ENCODE results near the gene COX7A2.

COX7A2 gene

GRCh38 chr6:75278474-75279077 is 35.0 kb upstream of the COX7A2 start:
- Histone ChIP-seq H2AFZ (ENCODE audit: low read depth, low read length) (no peak overlapping the region), H3K79me2 (ENCODE audit: insufficient read depth, low read length) (peaks cover 98% of the 10 kb centered on the region), H3K27ac (ENCODE audit: low read length) (no peak overlapping the region), H3K4me3 (ENCODE audit: low read depth in 1 of 2, low read length in 2 of 2) (no peak overlapping the region), H3K4me2 (ENCODE audit: insufficient read depth, low read length) (peak overlapping the region; percentile 88; the same call in 1 of the 2 replicates), H3K9ac (ENCODE audit: low read depth, low read length) (no peak overlapping the region), H3K27me3 (ENCODE audit: insufficient read depth, low read length, poor library complexity) (no peaks in the 10 kb centered on the region), H4K20me1 (ENCODE audit: insufficient read depth, low read length) (peaks cover 21% of the 10 kb centered on the region; the same call in 1 of the 2 replicates), H3K36me3 (ENCODE audit: insufficient read depth, low read length) (peaks cover 7% of the 10 kb centered on the region; the same call in 1 of the 2 replicates), H3K9me3 (ENCODE audit: insufficient read depth, low read length, severe bottlenecking) (no peaks in the 10 kb centered on the region), H3K4me1 (ENCODE audit: insufficient read depth, low read length) (peaks cover 28% of the 10 kb centered on the region)
- TF ChIP-seq EZH2 (IDR thresholded peaks at IDR 0.05; ENCODE audit: borderline replicate concordance, low read depth, low read length, severe bottlenecking), result no peak
- TF ChIP-seq CTCF (IDR thresholded peaks at IDR 0.05; ENCODE audit: borderline replicate concordance, extremely low read depth, low read length, poor library complexity, severe bottlenecking), result no peak
- no peak for DNase-seq
- no peak for ATAC-seq (ENCODE audit: insufficient read depth, low read depth)

DNA sequence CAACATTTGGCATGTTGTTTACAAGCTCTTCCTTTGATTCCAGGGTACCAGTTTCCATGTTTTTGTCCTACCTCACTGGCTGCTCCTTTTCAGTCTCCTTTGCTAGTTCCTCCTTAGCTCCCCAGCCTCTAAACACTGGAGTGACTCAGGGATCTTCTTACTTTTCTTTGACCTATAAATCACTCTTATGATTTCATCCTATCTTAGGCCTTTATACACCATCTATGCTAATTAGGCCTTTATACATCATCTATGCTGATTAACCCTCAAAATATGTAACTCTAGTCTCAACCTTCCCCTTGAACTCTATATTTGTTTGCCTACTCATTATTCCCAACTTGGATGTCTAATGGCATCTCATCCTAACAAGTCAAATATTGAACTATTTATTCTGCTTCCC is 31.5 kb upstream of the COX7A2 start:
- peaks cover 26% of the 10 kb centered on the region for H3K36me3 ChIP-seq (ENCODE audit: insufficient read depth, low read length)
- ATAC-seq (ENCODE audit: insufficient read depth, low read depth) (no peak), DNase-seq (no peak)
- H3K27ac ChIP-seq (ENCODE audit: low read length), result no peak overlapping the region
- peaks cover 98% of the 10 kb centered on the region for H3K79me2 ChIP-seq (ENCODE audit: insufficient read depth, low read length)
- H3K27me3 ChIP-seq (ENCODE audit: insufficient read depth, low read length, poor library complexity), result no peaks in the 10 kb centered on the region
- no peak overlapping the region for H3K9ac ChIP-seq (ENCODE audit: low read depth, low read length)
- peaks cover 27% of the 10 kb centered on the region; the same call in 1 of the 2 replicates for H4K20me1 ChIP-seq (ENCODE audit: insufficient read depth, low read length)
- peaks cover 13% of the 10 kb centered on the region for H3K4me1 ChIP-seq (ENCODE audit: insufficient read depth, low read length)
- H3K4me2 ChIP-seq (ENCODE audit: insufficient read depth, low read length), result no peak overlapping the region
- peaks cover 6% of the 10 kb centered on the region for H3K9me3 ChIP-seq (ENCODE audit: insufficient read depth, low read length, severe bottlenecking)
- no peak overlapping the region for H3K4me3 ChIP-seq (ENCODE audit: low read depth in 1 of 2, low read length in 2 of 2)
- TF ChIP-seq EZH2 (IDR thresholded peaks at IDR 0.05; ENCODE audit: borderline replicate concordance, low read depth, low read length, severe bottlenecking) (no peak), CTCF (IDR thresholded peaks at IDR 0.05; ENCODE audit: borderline replicate concordance, extremely low read depth, low read length, poor library complexity, severe bottlenecking) (no peak)
- H2AFZ ChIP-seq (ENCODE audit: low read depth, low read length), result no peak overlapping the region

DNA sequence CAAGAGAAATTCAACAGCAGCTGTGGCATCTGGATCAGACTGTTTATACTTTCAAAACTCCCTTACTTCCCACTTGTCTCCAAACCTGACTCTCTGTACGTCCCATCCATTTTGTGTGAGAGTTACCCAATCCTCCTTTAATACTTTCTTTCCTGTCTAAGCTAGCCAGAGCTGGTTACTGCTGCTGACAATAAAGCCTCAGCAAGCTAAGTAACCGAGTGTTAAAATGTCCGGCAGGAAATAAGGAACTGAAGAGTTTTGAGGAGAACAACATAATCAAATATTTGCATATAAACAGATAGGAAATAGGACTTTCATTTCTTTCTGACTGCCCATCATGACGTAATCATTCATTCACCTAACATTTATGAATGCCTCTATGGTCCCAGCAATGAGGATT is 29.4 kb upstream of the COX7A2 start:
- no peak overlapping the region for H3K9ac ChIP-seq (ENCODE audit: low read depth, low read length)
- peaks cover 6% of the 10 kb centered on the region for H3K9me3 ChIP-seq (ENCODE audit: insufficient read depth, low read length, severe bottlenecking)
- H3K27me3 ChIP-seq (ENCODE audit: insufficient read depth, low read length, poor library complexity), result no peaks in the 10 kb centered on the region
- peaks cover 95% of the 10 kb centered on the region for H3K79me2 ChIP-seq (ENCODE audit: insufficient read depth, low read length)
- no peak overlapping the region for H3K4me2 ChIP-seq (ENCODE audit: insufficient read depth, low read length)
- no peak overlapping the region for H3K4me3 ChIP-seq (ENCODE audit: low read depth in 1 of 2, low read length in 2 of 2)
- no peak overlapping the region for H2AFZ ChIP-seq (ENCODE audit: low read depth, low read length)
- peaks cover 24% of the 10 kb centered on the region for H3K36me3 ChIP-seq (ENCODE audit: insufficient read depth, low read length)
- DNase-seq (no peak), ATAC-seq (ENCODE audit: insufficient read depth, low read depth) (no peak)
- H4K20me1 ChIP-seq (ENCODE audit: insufficient read depth, low read length), result peaks cover 25% of the 10 kb centered on the region; the same call in 1 of the 2 replicates
- H3K4me1 ChIP-seq (ENCODE audit: insufficient read depth, low read length), result peaks cover 13% of the 10 kb centered on the region
- H3K27ac ChIP-seq (ENCODE audit: low read length), result no peak overlapping the region
- TF ChIP-seq EZH2 (IDR thresholded peaks at IDR 0.05; ENCODE audit: borderline replicate concordance, low read depth, low read length, severe bottlenecking) (no peak), CTCF (IDR thresholded peaks at IDR 0.05; ENCODE audit: borderline replicate concordance, extremely low read depth, low read length, poor library complexity, severe bottlenecking) (no peak)
